ENCODE data around the gene TMEM51.
A peak's percentile ranks its signal among the peaks of the same experiment; 100 is the strongest.

GRCh38 chr1:15152318-15153183 is 996 bp upstream of the TMEM51 start:
- TF ChIP-seq POLR2A (IDR thresholded peaks at IDR 0.05) (peak; percentile 79 to 93 (median 90)), CTCF (IDR thresholded peaks at IDR 0.05) (peak; percentile 37 to 88 (median 80))

Measured in body of pancreas (tissue), 4 donors.